T-helper 2 cell treated with Interferon-gamma antibody and Interleukin-4, amounts not matched to agents 100 ng/mL and 5 ng/mL, for 36 hours (primary cell): ENCODE measurements around the gene TEX54. TPM values are rescaled to one million over a fixed set of nuclear protein-coding genes. Genes with fewer than 3 reads are reported as not detected.

ENCODE experiments used
- intact Hi-C: fragments of 100-400 bp; cut with micrococcal nuclease; formaldehyde crosslinking; loops from one replicate; pipeline ENCODE4 v1.15.1; 2023
- total RNA-seq: library from RNA; stranded (reverse); gene quantifications from 2 replicates; pipeline ENCODE4 v1.2.3, GENCODE V29; 2022

TEX54 gene
- total RNA-seq, 1 donor from 2014 or later, result not detected

- intact Hi-C loops, result loop anchor here (1.0 to 5.0 kb wide), 6 partner anchors 15 to 264 kb away; partner anchors contain the start of genes HNRNPUL2, SLC3A2, TAF6L and TUT1
These were observed 23.8 kb upstream of the TEX54 start for GRCh38 chr11:62856333-62856895.

- intact Hi-C loops, result loop anchor here (1.0 to 5.0 kb wide), 7 partner anchors 14 to 263 kb away; partner anchors contain the start of genes HNRNPUL2, SLC3A2, STX5 and TAF6L
These were observed 23.1 kb upstream of the TEX54 start for GRCh38 chr11:62855571-62856332.

GRCh38 chr11:62854825-62855570 lies 22.4 kb upstream of the TEX54 start:
- intact Hi-C loops, result loop anchor here (1.0 to 5.0 kb wide), 3 partner anchors 23 to 263 kb away; partner anchors contain the start of genes STX5, TAF6L, TEX54 and TUT1

GRCh38 chr11:62854013-62854824 lies 21.6 kb upstream of the TEX54 start:
- intact Hi-C loops, result no loop called here

- intact Hi-C loops, result no loop called here
These were observed 20.8 kb upstream of the TEX54 start for GRCh38 chr11:62853279-62853965.

GRCh38 chr11:62852523-62853188 lies 20.0 kb upstream of the TEX54 start:
- intact Hi-C loops, result no loop called here

- intact Hi-C loops, result no loop called here
These were observed 19.3 kb upstream of the TEX54 start for GRCh38 chr11:62851807-62852522.

- intact Hi-C loops, result no loop called here
These were observed 18.5 kb upstream of the TEX54 start for GRCh38 chr11:62850911-62851806.

GRCh38 chr11:62847767-62848314 lies 15.2 kb upstream of the TEX54 start:
- intact Hi-C loops, result no loop called here

- intact Hi-C loops, result no loop called here
These were observed 13.5 kb upstream of the TEX54 start for GRCh38 chr11:62846177-62846576.

- intact Hi-C loops, result loop anchor here (5.0 kb wide), 1 partner anchor 272 kb away; the partner anchor contains the start of gene EEF1G
These were observed 11.5 kb upstream of the TEX54 start for GRCh38 chr11:62844154-62844553.

- intact Hi-C loops, result loop anchor here (5.0 kb wide), 1 partner anchor 271 kb away; the partner anchor contains the start of gene EEF1G
These were observed 10.8 kb upstream of the TEX54 start for GRCh38 chr11:62843466-62843865.

- intact Hi-C loops, result loop anchor here (5.0 kb wide), 1 partner anchor 271 kb away; the partner anchor contains the start of gene EEF1G
These were observed 10.2 kb upstream of the TEX54 start for GRCh38 chr11:62842891-62843290.

- intact Hi-C loops, result loop anchor here (5.0 kb wide), 1 partner anchor 270 kb away; the partner anchor contains the start of gene EEF1G
These were observed 9.6 kb upstream of the TEX54 start for GRCh38 chr11:62842171-62842741.

- intact Hi-C loops, result loop anchor here (1.0 to 5.0 kb wide), 6 partner anchors 15 to 285 kb away; partner anchors contain the start of genes EEF1G, HNRNPUL2, POLR2G and TMEM179B
These were observed 8.9 kb upstream of the TEX54 start for GRCh38 chr11:62841361-62842170.

GRCh38 chr11:62840721-62841360 lies 8.2 kb upstream of the TEX54 start:
- intact Hi-C loops, result loop anchor here (1.0 to 5.0 kb wide), 6 partner anchors 15 to 284 kb away; partner anchors contain the start of genes EEF1G, HNRNPUL2, POLR2G and TMEM179B
